Right lobe of liver (tissue), 6 donors: ENCODE results near the gene EPB41L4B. TPM values are rescaled to one million over a fixed set of nuclear protein-coding genes. Genes with fewer than 3 reads are reported as not detected.

ENCODE experiments used
- ATAC-seq, 4 donors: fragments of 200-7000 bp; cut with Tn5 transposase; one replicate each; pipeline ENCODE4 v1.9.1; 2020; ENCODE audit warnings: mild to moderate bottlenecking in 4 of 4, moderate library complexity in 4 of 4
- DNase-seq, 3 donors: peaks; one replicate each; pipeline ENCODE4 v3.0.0-alpha.2; 2020
- H3K27ac ChIP-seq, 3 donors: fragments of 200-600 bp; one replicate each; pipeline ENCODE4 v1.8.0; 2022
- H3K27me3 ChIP-seq, 2 donors: fragments of 200-600 bp; one replicate each; pipeline ENCODE4 v1.8.0; 2022
- H3K36me3 ChIP-seq, 4 donors: fragments of 200-600 bp; sonication (generic) in 1 of 4; one replicate each; pipeline versions ENCODE4 v1.5.1 to v1.8.0; 2017 to 2022; ENCODE audit warnings: control low read depth in 1 of 4
- H3K4me1 ChIP-seq, 4 donors: fragments of 200-600 bp; sonication (generic) in 1 of 4; one replicate each; pipeline versions ENCODE4 v1.5.1 to v1.8.0; 2017 to 2022; ENCODE audit warnings: control low read depth in 1 of 4
- H3K4me3 ChIP-seq, 3 donors: fragments of 200-600 bp; one replicate each; pipeline ENCODE4 v1.8.0; 2022
- H3K9me3 ChIP-seq, 4 donors: fragments of 200-600 bp; sonication (generic) in 1 of 4; one replicate each; pipeline versions ENCODE4 v1.5.1 to v1.8.0; 2017 to 2022; ENCODE audit warnings: control low read depth in 1 of 4
- POLR2A ChIP-seq: fragments of 450-650 bp; IDR thresholded peaks from one replicate; pipeline ENCODE4 v1.6.1; 2017; ENCODE audit warnings: antibody characterized with exemption, mild to moderate bottlenecking
- WGBS: methylation state at CpG from one replicate; pipeline ENCODE4 v1.1.6; 2018; ENCODE audit warnings: low coverage, low lambda C conversion rate; ENCODE audit not compliant: insufficient coverage; ENCODE audit errors: missing lambda C conversion rate; 5-methylcytosine and 5-hydroxymethylcytosine counted together
- intact Hi-C, 2 donors: fragments of 100-400 bp; cut with DNase I; formaldehyde crosslinking; loops; one replicate each; pipeline versions ENCODE4 v1.11.2 to v1.14.1; 2022
- total RNA-seq, 6 experiments: library from RNA; depleted of rRNA in 2 of 6; stranded (reverse); fragments of >200 nt in 2 of 6; fragmentation: NEBNext Ultra II Directional in 3 of 6; extraction: Animal tissue kit (Norgen Biotek cat#: 25700) in 3 of 6; gene quantifications; one replicate each; pipeline versions ENCODE4 v1.1.0 to v1.2.4, GENCODE V29; 2016 to 2023
- TF ChIP-seq, protein P1 (sequence below), 4 donors: fragments of 200-600 bp in 3 of 4; fragments of 450-650 bp in 1 of 4; IDR thresholded peaks; one replicate each; pipeline versions ENCODE4 v1.5.1 to v1.8.0; 2016 to 2022; ENCODE audit warnings: antibody characterized with exemption in 4 of 4, mild to moderate bottlenecking in 2 of 4
- donor health status: DM: no; HTN: yes; CAD: no.
- donor health status: DM: no; HTN: no; CAD: no.
- donor health status: DM: no; HTN: no; CAD: no.
- donor health status: DM: no; HTN: yes; CAD: no.
- donor health status: DM: no; HTN: yes; CAD: no.

Gene EPB41L4B
- total RNA-seq, 6 experiments from 2014 or later, result 29.0 to 89.0 (median 32.4) TPM

DNA sequence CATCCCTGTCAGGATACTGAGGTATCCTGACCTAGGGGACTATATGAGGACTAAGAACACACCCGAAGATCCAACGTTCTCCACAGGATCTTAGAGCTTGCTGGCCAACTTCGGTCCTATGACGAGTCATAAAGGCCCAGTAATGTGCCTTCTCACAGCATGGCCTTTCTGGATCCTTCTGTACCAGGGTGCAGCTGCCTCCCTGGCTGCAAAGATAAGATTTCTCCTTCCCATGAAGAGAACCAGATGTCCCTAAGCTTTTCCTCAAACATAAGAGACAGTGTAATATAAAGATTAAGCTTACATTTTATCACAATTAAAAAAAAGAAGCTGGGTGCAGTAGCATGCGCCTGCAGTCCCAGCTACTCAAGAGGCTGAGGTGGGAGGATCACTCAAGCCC is 18.3 kb downstream of the EPB41L4B start:
- peaks cover 0 to 31% (median 7%) of the 10 kb centered on the region in 4 donors for H3K4me1 ChIP-seq
- H3K27ac ChIP-seq, result no peak overlapping the region
- TF ChIP-seq, protein P1, sequence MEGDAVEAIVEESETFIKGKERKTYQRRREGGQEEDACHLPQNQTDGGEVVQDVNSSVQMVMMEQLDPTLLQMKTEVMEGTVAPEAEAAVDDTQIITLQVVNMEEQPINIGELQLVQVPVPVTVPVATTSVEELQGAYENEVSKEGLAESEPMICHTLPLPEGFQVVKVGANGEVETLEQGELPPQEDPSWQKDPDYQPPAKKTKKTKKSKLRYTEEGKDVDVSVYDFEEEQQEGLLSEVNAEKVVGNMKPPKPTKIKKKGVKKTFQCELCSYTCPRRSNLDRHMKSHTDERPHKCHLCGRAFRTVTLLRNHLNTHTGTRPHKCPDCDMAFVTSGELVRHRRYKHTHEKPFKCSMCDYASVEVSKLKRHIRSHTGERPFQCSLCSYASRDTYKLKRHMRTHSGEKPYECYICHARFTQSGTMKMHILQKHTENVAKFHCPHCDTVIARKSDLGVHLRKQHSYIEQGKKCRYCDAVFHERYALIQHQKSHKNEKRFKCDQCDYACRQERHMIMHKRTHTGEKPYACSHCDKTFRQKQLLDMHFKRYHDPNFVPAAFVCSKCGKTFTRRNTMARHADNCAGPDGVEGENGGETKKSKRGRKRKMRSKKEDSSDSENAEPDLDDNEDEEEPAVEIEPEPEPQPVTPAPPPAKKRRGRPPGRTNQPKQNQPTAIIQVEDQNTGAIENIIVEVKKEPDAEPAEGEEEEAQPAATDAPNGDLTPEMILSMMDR (IDR thresholded peaks at IDR 0.05), result no peak
- no peak for TF ChIP-seq POLR2A
- WGBS, result 100% methylated on average over 3 of the region's 5 CpGs
- ATAC-seq (no peak), DNase-seq (no peak)
- H3K36me3 ChIP-seq, result no peaks in the 10 kb centered on the region
- no peak overlapping the region for H3K4me3 ChIP-seq
- no peaks in the 10 kb centered on the region for H3K27me3 ChIP-seq
- no peaks in the 10 kb centered on the region for H3K9me3 ChIP-seq
- intact Hi-C loops, result no loop called here

DNA sequence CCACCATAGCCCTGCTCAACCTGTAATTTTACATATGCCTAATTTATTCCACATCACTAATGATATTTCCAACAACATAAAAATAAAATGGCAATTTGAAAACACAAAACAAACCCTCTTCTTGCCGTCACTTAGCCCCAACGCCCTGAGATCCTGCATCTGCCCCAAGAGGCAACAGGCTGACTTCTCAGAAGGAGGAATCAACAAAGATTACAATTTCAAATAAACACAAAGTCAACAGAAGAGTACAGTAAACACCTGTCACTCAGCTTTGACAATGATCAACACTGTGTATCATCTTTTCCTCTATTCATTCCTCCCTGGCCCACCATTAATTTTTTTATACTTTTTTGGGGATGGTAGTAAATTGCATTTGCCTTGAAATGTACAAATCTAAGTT is 19.8 kb downstream of the EPB41L4B start:
- Histone ChIP-seq H3K27me3 (no peaks in the 10 kb centered on the region), H3K4me1 (peaks cover 0 to 26% (median 5%) of the 10 kb centered on the region in 4 donors), H3K27ac (no peak overlapping the region), H3K36me3 (no peaks in the 10 kb centered on the region), H3K9me3 (no peaks in the 10 kb centered on the region), H3K4me3 (no peak overlapping the region)
- ATAC-seq (no peak), DNase-seq (no peak)
- 85% methylated on average over 2 of the region's 2 CpGs for WGBS
- TF ChIP-seq, protein P1 (IDR thresholded peaks at IDR 0.05), result no peak
- no peak for TF ChIP-seq POLR2A
- intact Hi-C loops, result no loop called here

DNA sequence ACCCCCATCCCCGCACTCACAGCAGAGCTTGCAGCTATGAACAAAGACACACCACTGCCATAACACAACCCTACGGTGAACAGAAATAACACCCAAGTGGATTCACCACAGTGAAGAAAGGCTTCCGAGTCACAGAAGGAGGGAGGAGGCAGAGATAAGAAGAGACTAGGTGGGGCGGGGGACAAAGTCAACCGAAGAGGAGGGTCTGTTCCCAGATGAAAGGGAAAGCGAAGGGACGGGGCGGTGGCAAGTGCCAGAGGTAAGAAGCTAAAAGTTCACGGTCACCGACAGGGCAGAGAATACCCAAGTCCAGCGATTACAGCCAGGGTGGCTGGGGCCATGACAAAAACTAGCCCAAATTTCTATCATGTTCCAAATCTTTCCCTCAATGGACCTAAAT is 21.0 kb downstream of the EPB41L4B start:
- Histone ChIP-seq H3K27me3 (no peaks in the 10 kb centered on the region), H3K36me3 (no peaks in the 10 kb centered on the region)
- ATAC-seq, result no peak

DNA sequence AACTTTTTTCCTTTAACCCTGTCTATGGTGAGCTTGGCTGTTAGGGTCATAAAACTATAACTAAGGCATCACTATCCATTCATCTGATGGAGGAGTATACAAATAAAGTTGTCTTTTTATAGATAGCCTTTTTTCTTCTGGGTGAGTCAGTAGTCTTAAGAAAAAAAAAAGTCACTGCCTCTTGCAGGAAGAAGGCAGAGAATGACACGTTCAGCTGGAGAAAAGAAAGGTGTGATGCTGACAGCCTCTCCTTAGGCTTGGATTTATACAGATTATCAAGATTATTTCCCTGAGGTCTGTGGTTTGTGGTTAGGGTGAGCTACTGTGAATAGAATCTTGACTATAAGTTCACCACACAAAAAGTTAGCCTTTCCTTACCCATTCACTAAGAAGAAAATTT is 23.0 kb downstream of the EPB41L4B start:
- peaks cover 0 to 25% (median 8%) of the 10 kb centered on the region in 4 donors for H3K4me1 ChIP-seq
- H3K36me3 ChIP-seq, result no peaks in the 10 kb centered on the region
- no peak overlapping the region for H3K4me3 ChIP-seq
- WGBS, result 56% methylated on average over 1 of the region's 1 CpG
- no peaks in the 10 kb centered on the region for H3K9me3 ChIP-seq
- intact Hi-C loops, result no loop called here
- DNase-seq, result no peak
- no peak for TF ChIP-seq POLR2A
- TF ChIP-seq, protein P1 (IDR thresholded peaks at IDR 0.05), result no peak
- no peak for ATAC-seq
- H3K27ac ChIP-seq, result no peak overlapping the region
- H3K27me3 ChIP-seq, result no peaks in the 10 kb centered on the region

More for the DNA sequence above, 21.0 kb downstream of the EPB41L4B start:
- TF ChIP-seq, protein P1 (IDR thresholded peaks at IDR 0.05), result no peak
- TF ChIP-seq POLR2A, result no peak
- DNase-seq, result no peak
- intact Hi-C loops, result no loop called here
- Histone ChIP-seq H3K27ac (no peak overlapping the region), H3K4me1 (peaks cover 0 to 33% (median 11%) of the 10 kb centered on the region in 4 donors), H3K9me3 (no peaks in the 10 kb centered on the region), H3K4me3 (no peak overlapping the region)
- 83% methylated on average over 8 of the region's 11 CpGs for WGBS
